HCT116 (cell line): ENCODE data around the gene IL36B.

Source experiments
- CEBPB ChIP-seq: IDR thresholded peaks from 2 replicates; pipeline ENCODE4 v1.6.1; 2012; ENCODE audit warnings: low read depth
- POLR2A ChIP-seq: IDR thresholded peaks from 2 replicates; pipeline ENCODE4 v1.7.0; 2011; ENCODE audit warnings: borderline replicate concordance; ENCODE audit not compliant: insufficient read depth, insufficient read length; ENCODE audit errors: extremely low read depth
- REST ChIP-seq: IDR thresholded peaks from 2 replicates; pipeline ENCODE4 v1.6.1; 2012; ENCODE audit warnings: low read depth

- TF ChIP-seq CEBPB (no peak), REST (no peak), POLR2A (no peak)
These were observed 17.3 kb upstream of the IL36B start for GRCh38 chr2:113069676-113070605.
